ENCODE results near the gene ATXN7L3B.

DNA sequence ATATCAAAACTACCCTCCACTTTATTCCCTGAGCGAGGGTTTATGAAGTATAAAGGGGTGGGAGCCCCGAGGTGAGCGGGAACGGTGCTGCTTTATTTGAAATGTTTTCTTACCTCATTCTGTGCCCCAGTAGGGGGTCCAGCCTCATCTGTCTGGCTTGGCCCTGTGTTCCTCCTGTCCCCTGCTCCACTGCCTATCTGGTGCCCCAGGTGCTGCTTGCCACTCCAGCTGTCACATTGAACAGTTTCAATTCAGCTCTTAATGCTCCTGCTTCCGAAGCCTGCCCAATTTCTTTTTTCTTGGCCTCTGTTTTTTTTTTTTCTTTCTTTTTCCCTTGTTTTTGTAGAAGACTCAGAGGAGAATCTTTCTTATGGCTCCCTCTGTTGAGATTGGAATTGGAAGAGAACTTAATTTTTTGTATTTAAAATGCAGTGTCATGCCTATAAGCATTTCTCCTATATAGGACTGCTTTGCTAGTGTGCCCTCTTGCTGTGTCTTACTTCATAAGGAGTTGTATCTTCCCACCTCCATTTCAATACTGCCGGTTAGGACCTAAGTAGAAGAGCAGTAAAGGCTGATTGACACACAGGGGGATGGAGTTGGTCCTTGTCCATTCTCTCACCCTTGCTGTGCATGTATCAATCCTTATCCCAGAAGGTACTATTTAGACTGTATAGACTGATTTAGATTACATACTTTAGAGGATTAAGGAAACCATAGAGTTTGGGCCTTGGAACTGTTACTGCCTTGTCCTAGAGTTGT is 2.3 kb downstream of the ATXN7L3B start:
- TF ChIP-seq, protein P1, sequence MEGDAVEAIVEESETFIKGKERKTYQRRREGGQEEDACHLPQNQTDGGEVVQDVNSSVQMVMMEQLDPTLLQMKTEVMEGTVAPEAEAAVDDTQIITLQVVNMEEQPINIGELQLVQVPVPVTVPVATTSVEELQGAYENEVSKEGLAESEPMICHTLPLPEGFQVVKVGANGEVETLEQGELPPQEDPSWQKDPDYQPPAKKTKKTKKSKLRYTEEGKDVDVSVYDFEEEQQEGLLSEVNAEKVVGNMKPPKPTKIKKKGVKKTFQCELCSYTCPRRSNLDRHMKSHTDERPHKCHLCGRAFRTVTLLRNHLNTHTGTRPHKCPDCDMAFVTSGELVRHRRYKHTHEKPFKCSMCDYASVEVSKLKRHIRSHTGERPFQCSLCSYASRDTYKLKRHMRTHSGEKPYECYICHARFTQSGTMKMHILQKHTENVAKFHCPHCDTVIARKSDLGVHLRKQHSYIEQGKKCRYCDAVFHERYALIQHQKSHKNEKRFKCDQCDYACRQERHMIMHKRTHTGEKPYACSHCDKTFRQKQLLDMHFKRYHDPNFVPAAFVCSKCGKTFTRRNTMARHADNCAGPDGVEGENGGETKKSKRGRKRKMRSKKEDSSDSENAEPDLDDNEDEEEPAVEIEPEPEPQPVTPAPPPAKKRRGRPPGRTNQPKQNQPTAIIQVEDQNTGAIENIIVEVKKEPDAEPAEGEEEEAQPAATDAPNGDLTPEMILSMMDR (IDR thresholded peaks at IDR 0.05; ENCODE audit: insufficient read depth, low read length, poor library complexity, severe bottlenecking) = no peak
- TF ChIP-seq EZH2phosphoT487 (conservative IDR thresholded peaks at IDR 0.05; ENCODE audit: low read length) = no peak

All from SU-DHL-6 (cell line).